ENCODE data around the gene PDZD8. TPM values are rescaled to one million over a fixed set of nuclear protein-coding genes. Genes with fewer than 3 reads are reported as not detected.
"Not testable (repeated sequence)": the region's sequence is repeated elsewhere in the genome, so short reads cannot be mapped to it uniquely, and the experiment has no call there.

PDZD8 gene
- total RNA-seq, 1 donor from 2014 or later = 20.1 TPM

GRCh38 chr10:117306674-117307073, 68.6 kb downstream of the PDZD8 start:
- Histone ChIP-seq H2AFZ (replicated peaks) (no peak overlapping the region), H3K4me1 (no peaks in the 10 kb centered on the region), H3K36me3 (no peaks in the 10 kb centered on the region), H3K9ac (no peak overlapping the region), H3K9me3 (ENCODE audit: low read depth) (no peaks in the 10 kb centered on the region), H3K27ac (no peak overlapping the region), H3K4me3 (no peak overlapping the region), H3K27me3 (no peaks in the 10 kb centered on the region), H3K79me2 (ENCODE audit: low read depth) (no peaks in the 10 kb centered on the region), H3K4me2 (no peak overlapping the region), H4K20me1 (ENCODE audit: low read depth) (no peaks in the 10 kb centered on the region), H3F3A (ENCODE audit: low read depth) (no peaks in the 10 kb centered on the region)
- no peak for DNase-seq (ENCODE audit: low spot score)
- H3K27ac Mint-ChIP-seq = no peak overlapping the region
- no peak overlapping the region for H3K4me3 Mint-ChIP-seq
- TF ChIP-seq EZH2phosphoT487 (IDR thresholded peaks at IDR 0.05) (no peak), EZH2 (IDR thresholded peaks at IDR 0.05) (no peak)
- TF ChIP-seq, protein P1, sequence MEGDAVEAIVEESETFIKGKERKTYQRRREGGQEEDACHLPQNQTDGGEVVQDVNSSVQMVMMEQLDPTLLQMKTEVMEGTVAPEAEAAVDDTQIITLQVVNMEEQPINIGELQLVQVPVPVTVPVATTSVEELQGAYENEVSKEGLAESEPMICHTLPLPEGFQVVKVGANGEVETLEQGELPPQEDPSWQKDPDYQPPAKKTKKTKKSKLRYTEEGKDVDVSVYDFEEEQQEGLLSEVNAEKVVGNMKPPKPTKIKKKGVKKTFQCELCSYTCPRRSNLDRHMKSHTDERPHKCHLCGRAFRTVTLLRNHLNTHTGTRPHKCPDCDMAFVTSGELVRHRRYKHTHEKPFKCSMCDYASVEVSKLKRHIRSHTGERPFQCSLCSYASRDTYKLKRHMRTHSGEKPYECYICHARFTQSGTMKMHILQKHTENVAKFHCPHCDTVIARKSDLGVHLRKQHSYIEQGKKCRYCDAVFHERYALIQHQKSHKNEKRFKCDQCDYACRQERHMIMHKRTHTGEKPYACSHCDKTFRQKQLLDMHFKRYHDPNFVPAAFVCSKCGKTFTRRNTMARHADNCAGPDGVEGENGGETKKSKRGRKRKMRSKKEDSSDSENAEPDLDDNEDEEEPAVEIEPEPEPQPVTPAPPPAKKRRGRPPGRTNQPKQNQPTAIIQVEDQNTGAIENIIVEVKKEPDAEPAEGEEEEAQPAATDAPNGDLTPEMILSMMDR (IDR thresholded peaks at IDR 0.05) = no peak
- no peaks in the 10 kb centered on the region for H3K27me3 Mint-ChIP-seq (ENCODE audit: insufficient read depth, low read depth)
- peaks cover 27% of the 10 kb centered on the region for H3K36me3 Mint-ChIP-seq
- H3K9me3 Mint-ChIP-seq = peaks cover 24% of the 10 kb centered on the region
- no peaks in the 10 kb centered on the region for H3K4me1 Mint-ChIP-seq

GRCh38 chr10:117303451-117303850, 71.8 kb downstream of the PDZD8 start:
- not testable (repeated sequence) for H3K4me1 ChIP-seq; H3K27me3 ChIP-seq; H3K27ac ChIP-seq; H3K4me3 Mint-ChIP-seq; H3F3A ChIP-seq (ENCODE audit: low read depth); H3K79me2 ChIP-seq (ENCODE audit: low read depth); H3K27ac Mint-ChIP-seq; H3K9ac ChIP-seq; H3K9me3 ChIP-seq (ENCODE audit: low read depth); H3K36me3 ChIP-seq; H2AFZ ChIP-seq (replicated peaks); H4K20me1 ChIP-seq (ENCODE audit: low read depth); H3K4me3 ChIP-seq; H3K4me1 Mint-ChIP-seq; H3K27me3 Mint-ChIP-seq (ENCODE audit: insufficient read depth, low read depth); DNase-seq (ENCODE audit: low spot score); H3K4me2 ChIP-seq
- Mint-ChIP-seq H3K9me3 (peaks cover 28% of the 10 kb centered on the region), H3K36me3 (peaks cover 32% of the 10 kb centered on the region)

DNA sequence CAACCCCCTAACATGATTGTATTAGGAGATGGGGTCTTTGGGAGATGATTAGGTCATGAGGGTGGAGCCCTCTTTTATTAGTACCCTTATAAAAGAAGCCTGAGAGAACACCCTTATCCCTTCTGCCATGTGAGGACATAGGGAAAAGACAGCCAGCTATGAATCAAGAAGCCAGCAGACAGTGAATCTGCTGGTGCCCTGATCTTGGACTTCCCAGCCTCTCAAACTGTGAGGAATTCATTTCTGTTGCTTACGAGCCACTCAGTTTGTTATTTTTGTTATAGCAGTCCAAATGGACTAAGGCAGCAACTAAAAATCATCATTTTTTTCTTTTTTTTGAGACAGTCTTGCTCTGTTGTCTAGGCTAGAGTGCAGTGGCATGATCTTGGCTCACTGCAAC, 74.6 kb downstream of the PDZD8 start:
- Mint-ChIP-seq H3K4me3 (no peak overlapping the region), H3K9me3 (peaks cover 28% of the 10 kb centered on the region), H3K4me1 (no peaks in the 10 kb centered on the region), H3K36me3 (peaks cover 32% of the 10 kb centered on the region), H3K27ac (no peak overlapping the region), H3K27me3 (ENCODE audit: insufficient read depth, low read depth) (no peaks in the 10 kb centered on the region)
- no peak for DNase-seq (ENCODE audit: low spot score)
- no peaks in the 10 kb centered on the region for H3K79me2 ChIP-seq (ENCODE audit: low read depth)
- H3K4me3 ChIP-seq = no peak overlapping the region
- no peaks in the 10 kb centered on the region for H3K9me3 ChIP-seq (ENCODE audit: low read depth)
- no peak overlapping the region for H3K27ac ChIP-seq
- H2AFZ ChIP-seq (replicated peaks) = no peak overlapping the region
- H3K27me3 ChIP-seq = no peaks in the 10 kb centered on the region
- H3K36me3 ChIP-seq = no peaks in the 10 kb centered on the region
- H4K20me1 ChIP-seq (ENCODE audit: low read depth) = no peaks in the 10 kb centered on the region
- H3K4me1 ChIP-seq = no peaks in the 10 kb centered on the region
- no peaks in the 10 kb centered on the region for H3F3A ChIP-seq (ENCODE audit: low read depth)
- TF ChIP-seq EZH2phosphoT487 (IDR thresholded peaks at IDR 0.05) (no peak), EZH2 (IDR thresholded peaks at IDR 0.05) (no peak)
- TF ChIP-seq, protein P1 (IDR thresholded peaks at IDR 0.05) = no peak
- H3K4me2 ChIP-seq = no peak overlapping the region
- no peak overlapping the region for H3K9ac ChIP-seq

DNA sequence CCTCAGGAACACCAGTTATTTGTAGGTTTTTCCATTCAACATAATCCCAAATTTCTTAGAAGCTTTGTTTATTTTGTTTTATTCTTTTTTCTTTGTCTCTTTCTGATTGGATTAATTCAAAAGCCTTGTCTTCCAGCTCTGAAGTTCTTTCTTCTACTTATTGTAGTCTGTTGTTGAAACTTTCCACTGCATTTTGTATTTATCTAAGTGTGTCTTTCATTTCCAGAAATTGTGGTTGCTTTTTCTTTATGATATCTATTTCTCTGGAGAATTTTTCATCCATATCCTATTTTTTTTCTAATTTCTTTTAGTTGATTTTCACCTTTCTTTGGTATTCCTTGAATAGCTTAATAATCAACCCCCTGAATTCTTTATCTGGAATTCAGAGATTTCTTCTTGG, 75.8 kb downstream of the PDZD8 start:
- Histone ChIP-seq H3K9ac (no peak overlapping the region), H3K27ac (no peak overlapping the region), H3K4me1 (no peaks in the 10 kb centered on the region), H3K79me2 (ENCODE audit: low read depth) (peaks cover 2% of the 10 kb centered on the region), H3K4me2 (no peak overlapping the region), H3F3A (ENCODE audit: low read depth) (no peaks in the 10 kb centered on the region), H2AFZ (replicated peaks) (no peak overlapping the region), H3K9me3 (ENCODE audit: low read depth) (no peaks in the 10 kb centered on the region), H3K27me3 (no peaks in the 10 kb centered on the region), H3K36me3 (no peaks in the 10 kb centered on the region), H4K20me1 (ENCODE audit: low read depth) (no peaks in the 10 kb centered on the region), H3K4me3 (no peak overlapping the region)
- Mint-ChIP-seq H3K4me3 (no peak overlapping the region), H3K4me1 (no peaks in the 10 kb centered on the region), H3K27me3 (ENCODE audit: insufficient read depth, low read depth) (no peaks in the 10 kb centered on the region), H3K27ac (no peak overlapping the region), H3K36me3 (peaks cover 34% of the 10 kb centered on the region), H3K9me3 (peaks cover 25% of the 10 kb centered on the region)
- no peak for TF ChIP-seq EZH2phosphoT487 (IDR thresholded peaks at IDR 0.05)
- TF ChIP-seq, protein P1 (IDR thresholded peaks at IDR 0.05) = no peak
- no peak for TF ChIP-seq EZH2 (IDR thresholded peaks at IDR 0.05)
- DNase-seq (ENCODE audit: low spot score) = no peak
